Suprapubic skin (tissue), 4 donors: Measurements from ENCODE around the gene KLK12. TPM values are rescaled to one million over a fixed set of nuclear protein-coding genes. Genes with fewer than 3 reads are reported as not detected.
A peak's percentile ranks its signal among the peaks of the same experiment; 100 is the strongest.

Source experiments
- DNase-seq, 2 donors: peaks; one replicate each; pipeline ENCODE4 v3.0.0-alpha.2; 2019; ENCODE audit warnings: low spot score in 2 of 2
- H3K27ac ChIP-seq: fragments of 200-600 bp; sonication (generic); one replicate; pipeline ENCODE4 v1.5.1; 2019
- H3K27me3 ChIP-seq: fragments of 200-600 bp; sonication (generic); one replicate; pipeline ENCODE4 v1.5.1; 2019
- H3K36me3 ChIP-seq: fragments of 200-600 bp; sonication (generic); one replicate; pipeline ENCODE4 v1.5.1; 2019
- H3K4me1 ChIP-seq: fragments of 200-600 bp; sonication (generic); one replicate; pipeline ENCODE4 v1.5.1; 2019
- H3K4me3 ChIP-seq: fragments of 200-600 bp; sonication (generic); one replicate; pipeline ENCODE4 v1.5.1; 2019; ENCODE audit warnings: mild to moderate bottlenecking
- H3K9me3 ChIP-seq: fragments of 200-600 bp; sonication (generic); one replicate; pipeline ENCODE4 v1.5.1; 2019
- EP300 ChIP-seq: sonication (generic); formaldehyde crosslinking; IDR thresholded peaks from one replicate; pipeline ENCODE4 v1.6.1; 2017; ENCODE audit warnings: antibody characterized with exemption
- POLR2A ChIP-seq, 2 donors: fragments of 450-650 bp; IDR thresholded peaks; one replicate each; pipeline ENCODE4 v1.6.1; 2017; ENCODE audit warnings: antibody characterized with exemption in 2 of 2, mild to moderate bottlenecking in 2 of 2, moderate library complexity in 2 of 2
- POLR2AphosphoS5 ChIP-seq, 3 donors: sonication (generic); formaldehyde crosslinking; IDR thresholded peaks; one replicate each; pipeline ENCODE4 v1.6.1; 2017; ENCODE audit warnings: antibody characterized with exemption in 3 of 3
- WGBS: methylation state at CpG from one replicate; pipeline ENCODE4 v1.1.5; 2018; 5-methylcytosine and 5-hydroxymethylcytosine counted together
- total RNA-seq, 4 donors: library from RNA; depleted of rRNA; stranded (reverse); fragments of >200 nt; gene quantifications; one replicate each; pipeline ENCODE4 v1.1.0, GENCODE V29; 2016
- TF ChIP-seq, protein P1 (sequence below), 2 donors: fragments of 200-600 bp in 1 of 2; fragments of 450-650 bp in 1 of 2; sonication (generic) in 1 of 2; IDR thresholded peaks; one replicate each; pipeline ENCODE4 v1.5.1; 2016 to 2019; ENCODE audit warnings: antibody characterized with exemption in 2 of 2, mild to moderate bottlenecking in 1 of 2, moderate library complexity in 1 of 2

KLK12 gene
- total RNA-seq, 4 donors from 2014 or later, result 2.6 to 5.0 TPM; not detected in 2

DNA sequence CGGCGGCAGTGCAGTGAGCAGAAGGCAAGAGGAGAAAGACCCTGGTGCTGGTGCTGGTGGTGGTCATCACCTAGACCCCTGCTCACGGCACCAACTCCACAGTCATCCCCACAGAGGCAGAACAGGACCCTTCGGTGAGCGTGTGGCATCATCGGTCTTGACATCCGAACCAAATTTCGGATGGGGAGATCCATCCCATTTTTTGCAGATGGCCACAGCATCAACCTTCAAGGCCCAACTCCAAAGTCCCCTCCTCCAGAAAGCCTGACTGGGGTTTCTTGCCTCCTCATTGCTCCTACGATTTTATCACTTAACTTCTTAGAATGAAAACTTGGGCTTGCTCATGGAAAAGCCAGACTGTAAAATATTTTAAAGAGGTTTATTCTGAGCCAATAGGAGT lies 8.7 kb upstream of the KLK12 start:
- Histone ChIP-seq H3K27me3 (no peaks in the 10 kb centered on the region), H3K9me3 (no peaks in the 10 kb centered on the region), H3K4me1 (peaks cover 11% of the 10 kb centered on the region), H3K4me3 (no peak overlapping the region), H3K36me3 (no peaks in the 10 kb centered on the region), H3K27ac (no peak overlapping the region)
- peak in 1 of 2 donors; percentile 24 for DNase-seq
- no peak for TF ChIP-seq POLR2A (IDR thresholded peaks at IDR 0.05)
- no peak for TF ChIP-seq POLR2AphosphoS5 (IDR thresholded peaks at IDR 0.05)
- TF ChIP-seq, protein P1, sequence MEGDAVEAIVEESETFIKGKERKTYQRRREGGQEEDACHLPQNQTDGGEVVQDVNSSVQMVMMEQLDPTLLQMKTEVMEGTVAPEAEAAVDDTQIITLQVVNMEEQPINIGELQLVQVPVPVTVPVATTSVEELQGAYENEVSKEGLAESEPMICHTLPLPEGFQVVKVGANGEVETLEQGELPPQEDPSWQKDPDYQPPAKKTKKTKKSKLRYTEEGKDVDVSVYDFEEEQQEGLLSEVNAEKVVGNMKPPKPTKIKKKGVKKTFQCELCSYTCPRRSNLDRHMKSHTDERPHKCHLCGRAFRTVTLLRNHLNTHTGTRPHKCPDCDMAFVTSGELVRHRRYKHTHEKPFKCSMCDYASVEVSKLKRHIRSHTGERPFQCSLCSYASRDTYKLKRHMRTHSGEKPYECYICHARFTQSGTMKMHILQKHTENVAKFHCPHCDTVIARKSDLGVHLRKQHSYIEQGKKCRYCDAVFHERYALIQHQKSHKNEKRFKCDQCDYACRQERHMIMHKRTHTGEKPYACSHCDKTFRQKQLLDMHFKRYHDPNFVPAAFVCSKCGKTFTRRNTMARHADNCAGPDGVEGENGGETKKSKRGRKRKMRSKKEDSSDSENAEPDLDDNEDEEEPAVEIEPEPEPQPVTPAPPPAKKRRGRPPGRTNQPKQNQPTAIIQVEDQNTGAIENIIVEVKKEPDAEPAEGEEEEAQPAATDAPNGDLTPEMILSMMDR (IDR thresholded peaks at IDR 0.05), result no peak
- TF ChIP-seq EP300, result no peak
- 88% methylated on average over 7 of the region's 9 CpGs for WGBS

DNA sequence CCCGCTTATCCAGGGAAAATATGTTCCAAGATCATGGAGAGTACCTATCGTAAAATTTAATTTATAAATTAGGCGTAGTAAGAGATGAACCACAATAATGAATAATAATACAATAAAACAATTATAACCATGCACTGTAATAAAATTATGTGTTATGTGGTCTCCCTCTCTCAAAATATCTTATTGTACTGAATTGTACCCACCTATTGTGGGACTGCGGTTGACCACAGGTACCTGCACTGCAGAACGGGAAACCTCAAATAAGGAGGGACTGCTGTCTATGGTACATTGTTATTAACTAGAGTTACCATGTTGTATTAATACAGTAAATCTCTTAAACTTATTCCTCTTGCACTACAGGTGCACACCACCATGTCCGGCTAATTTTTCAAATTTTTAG lies 5.3 kb upstream of the KLK12 start:
- 93% methylated on average over 6 of the region's 6 CpGs for WGBS
- no peak for DNase-seq
- TF ChIP-seq EP300, result no peak
- TF ChIP-seq, protein P1 (IDR thresholded peaks at IDR 0.05), result no peak
- no peak for TF ChIP-seq POLR2AphosphoS5 (IDR thresholded peaks at IDR 0.05)
- no peak for TF ChIP-seq POLR2A (IDR thresholded peaks at IDR 0.05)
- Histone ChIP-seq H3K9me3 (no peaks in the 10 kb centered on the region), H3K36me3 (no peaks in the 10 kb centered on the region), H3K4me1 (peaks cover 5% of the 10 kb centered on the region), H3K27me3 (no peaks in the 10 kb centered on the region), H3K27ac (no peak overlapping the region), H3K4me3 (no peak overlapping the region)

DNA sequence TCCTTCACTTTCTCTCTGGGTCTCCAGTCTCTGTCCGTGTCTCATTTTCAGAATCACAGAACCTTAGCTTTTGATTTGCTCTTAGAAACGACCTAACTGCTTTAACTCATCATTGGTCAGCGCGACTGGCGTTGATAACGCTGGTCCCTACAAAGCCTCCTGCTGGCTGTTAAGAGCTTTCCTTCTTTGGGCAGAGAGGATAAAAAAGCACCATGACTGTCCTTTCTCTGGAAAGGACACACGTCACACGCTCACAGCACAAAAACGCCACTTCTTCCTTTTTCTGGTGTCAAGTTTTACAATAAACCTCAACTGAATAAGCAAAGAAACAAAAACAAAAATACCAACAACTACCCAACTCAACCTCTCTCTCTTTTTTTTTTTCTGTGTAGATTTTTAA lies 1.7 kb upstream of the KLK12 start:
- TF ChIP-seq EP300 (no peak), POLR2A (IDR thresholded peaks at IDR 0.05) (no peak), POLR2AphosphoS5 (IDR thresholded peaks at IDR 0.05) (no peak)
- TF ChIP-seq, protein P1 (IDR thresholded peaks at IDR 0.05), result no peak
- peaks cover 5% of the 10 kb centered on the region for H3K4me1 ChIP-seq
- no peak overlapping the region for H3K27ac ChIP-seq
- DNase-seq, result no peak
- H3K36me3 ChIP-seq, result no peaks in the 10 kb centered on the region
- WGBS, result 69% methylated on average over 9 of the region's 9 CpGs
- no peaks in the 10 kb centered on the region for H3K9me3 ChIP-seq
- peaks cover 8% of the 10 kb centered on the region for H3K27me3 ChIP-seq
- no peak overlapping the region for H3K4me3 ChIP-seq

DNA sequence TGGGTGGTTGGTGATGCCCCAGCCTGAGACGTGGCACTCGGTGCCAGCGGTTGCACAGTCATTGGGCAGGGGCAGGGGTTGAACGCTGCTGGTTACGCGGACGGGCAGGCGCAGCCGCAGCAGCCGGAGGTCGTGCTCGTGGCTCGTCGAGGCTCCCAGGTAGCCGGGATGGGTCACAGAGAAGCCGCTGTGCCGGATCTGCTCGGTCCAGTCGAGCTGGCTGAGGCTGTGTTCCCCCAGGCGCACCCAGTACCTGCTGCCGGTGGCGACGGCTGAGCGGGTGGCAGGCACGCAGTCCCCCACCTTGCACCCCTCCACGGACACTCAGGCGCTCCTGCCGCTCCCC lies 2.9 kb downstream of the KLK12 start:
- WGBS, result 91% methylated on average over 12 of the region's 28 CpGs

DNA sequence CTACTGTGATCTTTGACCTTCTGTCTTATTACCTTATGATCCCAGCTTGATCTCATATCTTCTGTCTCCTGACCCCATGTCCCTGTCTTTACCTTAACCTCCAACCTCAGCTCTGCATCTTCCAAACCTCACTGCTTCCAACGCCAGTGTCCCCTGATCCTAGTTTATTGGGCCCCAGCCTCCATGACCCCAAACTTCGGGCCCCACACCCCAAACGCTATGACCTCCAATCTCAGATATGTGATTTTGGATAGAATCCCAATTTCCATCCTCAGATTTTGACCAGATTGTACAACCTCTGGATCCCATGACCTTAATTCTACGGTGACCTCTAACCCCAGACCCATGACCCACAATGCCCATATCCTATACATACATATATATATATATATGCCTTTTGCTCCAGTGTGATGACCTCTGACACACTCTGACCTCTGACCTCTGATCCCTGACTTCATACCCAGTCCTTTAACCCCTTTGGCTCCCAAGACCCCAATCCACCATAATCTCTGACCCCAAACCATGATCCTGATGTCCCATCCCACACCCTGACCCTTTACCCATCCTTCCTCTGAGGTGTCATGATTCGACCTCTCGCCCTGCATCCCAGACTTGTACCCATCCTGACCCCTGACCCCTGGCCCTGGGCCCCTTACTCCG lies 3.5 kb downstream of the KLK12 start:
- DNase-seq, result peak in 1 of 2 donors; percentile 18
- Histone ChIP-seq H3K36me3 (no peaks in the 10 kb centered on the region), H3K9me3 (no peaks in the 10 kb centered on the region), H3K4me1 (peaks cover 3% of the 10 kb centered on the region), H3K4me3 (no peak overlapping the region), H3K27ac (no peak overlapping the region), H3K27me3 (peaks cover 18% of the 10 kb centered on the region)
- 81% methylated on average over 7 of the region's 7 CpGs for WGBS
- TF ChIP-seq POLR2AphosphoS5 (IDR thresholded peaks at IDR 0.05) (no peak), EP300 (no peak), POLR2A (IDR thresholded peaks at IDR 0.05) (no peak)
- TF ChIP-seq, protein P1 (IDR thresholded peaks at IDR 0.05), result no peak

More for the DNA sequence above, 2.9 kb downstream of the KLK12 start:
- H3K9me3 ChIP-seq, result no peaks in the 10 kb centered on the region
- H3K36me3 ChIP-seq, result no peaks in the 10 kb centered on the region
- H3K27me3 ChIP-seq, result peaks cover 16% of the 10 kb centered on the region
- H3K4me1 ChIP-seq, result peaks cover 3% of the 10 kb centered on the region
- peak in 1 of 2 donors; percentile 52 for DNase-seq
- no peak overlapping the region for H3K4me3 ChIP-seq
- no peak overlapping the region for H3K27ac ChIP-seq
- TF ChIP-seq, protein P1 (IDR thresholded peaks at IDR 0.05), result no peak
- TF ChIP-seq POLR2AphosphoS5 (IDR thresholded peaks at IDR 0.05) (no peak), EP300 (no peak), POLR2A (IDR thresholded peaks at IDR 0.05) (no peak)
